Calu3 (cell line): Measurements from ENCODE around the gene DYSF. TPM values are rescaled to one million over a fixed set of nuclear protein-coding genes. Genes with fewer than 3 reads are reported as not detected.

ENCODE experiments used
- BruUV-seq: library from RNA; stranded (reverse); fragments of 400-500 nt; replicated peaks from 2 replicates; lab custom pipeline; 2021; lab: Mats Ljungman, UMichigan
- CTCF ChIA-PET: fragments of 300-600 bp; sonication (Branson Sonifier 250); formaldehyde crosslinking; loops from one replicate; lab custom pipeline; 2022; ENCODE audit warnings: antibody characterized with exemption; lab: Charles Lee
- DNase-seq: peaks from one replicate; pipeline ENCODE4 v3.0.0; 2022
- H3K27ac Mint-ChIP-seq: one replicate; pipeline ENCODE4 v1.8.0; 2022; ENCODE audit warnings: mixed read lengths; ENCODE audit not compliant: unreplicated experiment
- H3K27me3 Mint-ChIP-seq: one replicate; pipeline ENCODE4 v1.8.0; 2022; ENCODE audit warnings: mixed read lengths; ENCODE audit not compliant: unreplicated experiment
- H3K36me3 Mint-ChIP-seq: one replicate; pipeline ENCODE4 v1.8.0; 2022; ENCODE audit warnings: mild to moderate bottlenecking, moderate library complexity, mixed read lengths; ENCODE audit not compliant: insufficient read depth, unreplicated experiment
- H3K4me1 Mint-ChIP-seq: one replicate; pipeline ENCODE4 v1.8.0; 2022; ENCODE audit warnings: mild to moderate bottlenecking, low read depth, mixed read lengths; ENCODE audit not compliant: unreplicated experiment
- H3K4me3 Mint-ChIP-seq: one replicate; pipeline ENCODE4 v1.8.0; 2022; ENCODE audit warnings: mild to moderate bottlenecking, low read depth, moderate library complexity, mixed read lengths; ENCODE audit not compliant: unreplicated experiment
- H3K9me3 Mint-ChIP-seq: one replicate; pipeline ENCODE4 v1.8.0; 2022; ENCODE audit warnings: low read depth, mixed read lengths; ENCODE audit not compliant: unreplicated experiment
- intact Hi-C: fragments of 100-400 bp; cut with micrococcal nuclease; formaldehyde crosslinking; loops from one replicate; pipeline ENCODE4 v1.10.0; 2022; ENCODE audit not compliant: unreplicated experiment
- total RNA-seq: library from RNA; stranded (reverse); gene quantifications from 2 replicates; pipeline ENCODE4 v1.2.3, GENCODE V29; 2022
- TF ChIP-seq, protein P1 (sequence below): fragments of 200-600 bp; IDR thresholded peaks from one replicate; pipeline ENCODE4 v1.8.0; 2022; ENCODE audit warnings: antibody characterized with exemption; ENCODE audit not compliant: unreplicated experiment

The DYSF gene
- total RNA-seq, 1 experiment from 2014 or later, result 3.2 TPM

DNA sequence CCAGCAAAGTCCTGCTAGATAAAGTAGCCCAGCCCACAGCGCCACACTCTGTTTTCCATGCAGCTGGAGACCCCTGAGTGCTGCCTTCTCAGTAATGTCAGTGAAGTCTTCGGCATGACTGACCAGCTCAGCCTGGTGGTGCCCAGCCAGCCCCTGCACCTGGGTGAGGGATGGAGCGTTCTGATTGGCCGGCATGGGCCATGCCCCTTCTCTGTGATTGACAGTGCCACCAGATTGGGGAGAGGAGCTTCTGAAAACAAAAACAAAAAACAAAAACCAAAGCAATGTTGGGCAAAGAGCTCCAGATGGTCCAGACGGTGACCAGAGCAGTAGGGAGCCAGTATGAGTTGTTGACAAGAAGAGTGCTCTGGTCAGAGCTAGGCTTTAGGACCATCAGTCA, 122.6 kb downstream of the DYSF start:
- CTCF ChIA-PET, result interaction anchor here (1.3 kb wide), 1 partner anchor 29 kb away, joined by 3 read pairs; no protein-coding TSS in a partner anchor
- Mint-ChIP-seq H3K36me3 (no peaks in the 10 kb centered on the region), H3K27me3 (peaks cover 32% of the 10 kb centered on the region), H3K4me1 (no peaks in the 10 kb centered on the region), H3K4me3 (no peak overlapping the region), H3K9me3 (no peaks in the 10 kb centered on the region), H3K27ac (no peak overlapping the region)
- intact Hi-C loops, result no loop called here
- BruUV-seq, result no TSS peak
- TF ChIP-seq, protein P1, sequence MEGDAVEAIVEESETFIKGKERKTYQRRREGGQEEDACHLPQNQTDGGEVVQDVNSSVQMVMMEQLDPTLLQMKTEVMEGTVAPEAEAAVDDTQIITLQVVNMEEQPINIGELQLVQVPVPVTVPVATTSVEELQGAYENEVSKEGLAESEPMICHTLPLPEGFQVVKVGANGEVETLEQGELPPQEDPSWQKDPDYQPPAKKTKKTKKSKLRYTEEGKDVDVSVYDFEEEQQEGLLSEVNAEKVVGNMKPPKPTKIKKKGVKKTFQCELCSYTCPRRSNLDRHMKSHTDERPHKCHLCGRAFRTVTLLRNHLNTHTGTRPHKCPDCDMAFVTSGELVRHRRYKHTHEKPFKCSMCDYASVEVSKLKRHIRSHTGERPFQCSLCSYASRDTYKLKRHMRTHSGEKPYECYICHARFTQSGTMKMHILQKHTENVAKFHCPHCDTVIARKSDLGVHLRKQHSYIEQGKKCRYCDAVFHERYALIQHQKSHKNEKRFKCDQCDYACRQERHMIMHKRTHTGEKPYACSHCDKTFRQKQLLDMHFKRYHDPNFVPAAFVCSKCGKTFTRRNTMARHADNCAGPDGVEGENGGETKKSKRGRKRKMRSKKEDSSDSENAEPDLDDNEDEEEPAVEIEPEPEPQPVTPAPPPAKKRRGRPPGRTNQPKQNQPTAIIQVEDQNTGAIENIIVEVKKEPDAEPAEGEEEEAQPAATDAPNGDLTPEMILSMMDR, result no peak
- DNase-seq, result no peak

GRCh38 chr2:71576541-71576940, 123.2 kb downstream of the DYSF start:
- Mint-ChIP-seq H3K4me3 (no peak overlapping the region), H3K27ac (no peak overlapping the region), H3K9me3 (no peaks in the 10 kb centered on the region), H3K36me3 (no peaks in the 10 kb centered on the region), H3K4me1 (no peaks in the 10 kb centered on the region), H3K27me3 (peaks cover 32% of the 10 kb centered on the region)
- TF ChIP-seq, protein P1, result no peak
- CTCF ChIA-PET, result no interaction called here
- intact Hi-C loops, result no loop called here
- DNase-seq, result no peak
- BruUV-seq, result no TSS peak

DNA sequence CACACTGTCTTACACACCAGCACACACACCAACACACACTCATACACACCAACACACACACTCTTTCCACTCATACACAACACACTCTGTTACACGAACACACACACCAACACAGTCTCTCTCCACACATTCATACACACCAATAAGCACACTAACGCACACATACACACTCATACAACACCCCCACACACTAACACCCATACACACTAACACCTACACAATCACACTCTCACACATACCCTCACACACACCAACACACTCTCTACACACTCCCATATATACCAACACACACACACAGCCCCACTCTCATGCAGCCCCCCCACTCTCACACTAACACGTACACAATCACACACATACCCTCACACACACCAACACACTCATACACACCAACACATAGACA, 123.8 kb downstream of the DYSF start:
- H3K27ac Mint-ChIP-seq, result no peak overlapping the region
- H3K9me3 Mint-ChIP-seq, result no peaks in the 10 kb centered on the region
- no peaks in the 10 kb centered on the region for H3K36me3 Mint-ChIP-seq
- CTCF ChIA-PET, result no interaction called here
- peaks cover 32% of the 10 kb centered on the region for H3K27me3 Mint-ChIP-seq
- no TSS peak for BruUV-seq
- intact Hi-C loops, result no loop called here
- TF ChIP-seq, protein P1, result no peak
- no peak for DNase-seq
- no peaks in the 10 kb centered on the region for H3K4me1 Mint-ChIP-seq
- no peak overlapping the region for H3K4me3 Mint-ChIP-seq

GRCh38 chr2:71578767-71579342, 125.5 kb downstream of the DYSF start:
- Mint-ChIP-seq H3K36me3 (no peaks in the 10 kb centered on the region), H3K27me3 (peaks cover 35% of the 10 kb centered on the region), H3K9me3 (no peaks in the 10 kb centered on the region), H3K4me3 (no peak overlapping the region), H3K27ac (no peak overlapping the region), H3K4me1 (no peaks in the 10 kb centered on the region)
- TF ChIP-seq, protein P1, result no peak
- DNase-seq, result no peak
- CTCF ChIA-PET, result no interaction called here
- BruUV-seq, result no TSS peak
- intact Hi-C loops, result no loop called here
